Myocyte (in vitro differentiated cells): Measurements from ENCODE around the gene GPRC5D. TPM values are rescaled to one million over a fixed set of nuclear protein-coding genes. Genes with fewer than 3 reads are reported as not detected.
A peak's percentile ranks its signal among the peaks of the same experiment; 100 is the strongest.

ENCODE experiments used
- DNase-seq: peaks from one replicate; pipeline ENCODE4 v3.0.0-alpha.2; 2012; ENCODE audit warnings: low read depth
- polyA plus RNA-seq: library from polyadenylated mRNA; unstranded; fragments of >200 nt; gene quantifications from one replicate; pipeline ENCODE4 v1.2.1, GENCODE V29; 2012; ENCODE audit warnings: missing spikeins
- total RNA-seq: library from RNA; depleted of rRNA; stranded (reverse); fragments of >200 nt; gene quantifications from 2 replicates; pipeline ENCODE4 v1.2.3, GENCODE V29; 2014

The GPRC5D gene
- not detected in 2 replicates for total RNA-seq
- 0.13 TPM for polyA plus RNA-seq

DNA sequence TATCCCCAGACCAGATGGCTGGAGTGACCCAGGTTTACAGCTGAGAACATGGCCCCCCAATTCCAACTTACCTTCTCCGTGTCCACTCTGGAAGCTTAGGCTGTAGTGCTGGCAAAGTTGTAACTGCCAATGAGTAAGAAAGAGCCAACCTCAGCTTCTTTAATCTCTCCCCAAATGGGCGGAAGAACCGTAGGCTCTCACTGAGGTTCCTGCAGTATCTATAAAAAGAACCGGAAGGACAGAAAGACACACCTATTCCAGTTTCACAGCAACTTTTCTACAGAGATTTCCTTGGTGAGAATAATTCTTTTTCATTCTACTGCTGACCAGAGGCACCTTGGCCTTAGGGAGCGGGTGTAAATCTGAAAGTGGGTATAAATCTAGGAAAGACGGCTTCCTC, at the start of gene GPRC5D:
TSS of gene GPRC5D (minus strand) at position 135 of the 400 bp plus-strand sequence. CDS start 1,786 bp downstream, outside the sequence.
- no peak for DNase-seq

DNA sequence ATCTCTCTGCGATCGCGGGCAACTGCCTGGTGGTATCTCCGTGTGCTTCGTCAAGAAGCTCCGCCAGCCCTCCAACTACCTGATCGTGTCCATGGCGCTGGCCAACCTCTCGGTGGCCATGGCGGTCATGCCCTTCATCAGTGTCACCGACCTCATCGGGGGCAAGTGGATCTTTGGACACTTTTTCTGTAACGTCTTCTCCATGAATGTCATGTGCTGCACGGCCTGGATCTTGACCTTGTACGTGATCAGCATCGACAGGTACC, 49.7 kb upstream of the GPRC5D start:
- no peak for DNase-seq

DNA sequence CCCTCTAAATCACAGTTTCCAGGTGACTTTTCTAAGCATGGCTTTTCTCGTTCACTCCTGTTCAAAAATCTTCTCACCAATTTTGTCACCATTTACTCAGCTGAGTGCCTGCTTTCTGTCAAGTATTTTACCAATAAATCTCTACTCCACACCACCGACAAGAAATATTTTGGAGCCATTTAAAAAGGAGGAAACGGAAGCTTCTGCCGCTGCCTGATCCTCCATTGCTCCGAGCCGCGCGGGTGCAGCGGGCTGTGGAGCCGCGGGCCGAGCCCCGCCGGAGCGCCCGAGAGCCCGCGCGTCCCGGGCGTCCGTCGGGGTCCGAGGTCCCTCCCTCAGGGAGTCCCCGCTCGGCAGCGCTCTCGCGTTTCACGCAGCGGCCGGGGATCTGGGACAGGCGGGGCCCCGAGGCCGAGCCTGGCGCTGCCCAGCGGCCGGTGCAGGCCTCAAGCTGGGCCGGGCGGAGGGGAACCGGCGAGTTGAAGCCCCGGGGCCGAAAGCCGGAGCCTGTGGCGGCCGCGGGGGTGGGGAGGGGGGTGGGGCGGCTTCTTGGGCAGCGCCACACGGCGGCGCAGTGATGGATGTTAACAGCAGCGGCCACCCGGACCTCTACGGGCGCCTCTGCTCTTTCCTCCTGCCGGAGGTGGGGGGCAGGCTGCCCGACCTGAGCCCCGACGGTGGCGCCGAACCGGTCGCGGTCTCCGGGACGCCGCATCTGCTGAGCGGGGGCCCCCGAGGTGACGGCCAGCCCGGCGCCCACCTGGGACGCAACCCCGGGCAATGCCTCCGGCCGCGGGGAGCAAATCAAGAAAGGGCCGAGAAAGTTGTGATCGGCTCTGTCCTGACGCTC, 49.2 kb upstream of the GPRC5D start:
- DNase-seq = peak; percentile 73

DNA sequence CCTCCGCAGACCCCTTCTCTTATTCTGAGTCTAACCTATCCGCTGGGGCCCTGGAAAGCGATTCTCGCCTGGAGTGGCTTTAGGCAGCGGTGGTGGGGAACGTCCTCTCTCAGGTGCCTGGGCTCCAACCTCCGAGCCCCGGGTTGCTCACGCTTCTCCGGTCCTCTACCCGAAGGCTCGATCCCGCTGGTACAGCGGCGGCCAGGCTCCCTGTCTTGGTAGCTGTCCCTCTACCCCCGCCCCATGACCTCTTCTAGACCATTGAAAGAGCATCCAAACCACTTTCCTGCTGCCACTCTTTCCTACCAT, 48.6 kb upstream of the GPRC5D start:
- peak; percentile 45 for DNase-seq

DNA sequence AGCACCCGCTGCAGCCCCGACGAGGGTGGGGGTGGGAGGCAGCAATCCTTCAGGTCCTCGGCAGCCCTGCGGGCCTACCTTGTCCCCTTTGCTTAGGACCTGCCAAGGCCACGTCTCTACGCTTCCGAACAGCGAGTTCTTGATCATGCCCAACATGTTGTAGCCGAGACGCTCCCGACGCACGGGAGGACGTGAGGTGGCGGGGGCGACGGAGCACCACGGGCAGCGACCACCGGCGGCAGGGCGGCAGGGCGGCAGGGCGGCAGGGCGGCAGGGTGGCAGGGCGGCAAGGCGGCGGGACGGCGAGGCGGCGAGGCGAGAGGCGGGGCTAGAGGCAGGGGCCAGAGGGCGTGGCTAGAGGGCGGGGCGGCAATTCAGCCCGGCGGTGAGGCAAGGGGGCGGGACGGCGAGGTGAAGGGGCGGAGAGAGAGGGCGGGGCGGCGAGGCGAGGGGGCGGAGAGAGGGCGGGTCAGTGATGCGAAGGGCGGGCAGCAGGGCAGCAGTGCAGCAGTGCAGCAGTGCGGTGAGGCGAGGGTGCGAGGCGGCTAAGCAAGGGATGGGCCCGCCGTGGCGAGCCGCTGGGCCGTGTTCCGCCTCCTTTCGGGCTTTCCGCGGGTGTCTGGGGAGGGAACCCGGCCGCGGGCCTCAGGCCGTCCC, 48.1 kb upstream of the GPRC5D start, which contains the start of gene HEBP1:
TSS of gene HEBP1 (minus strand) at position 307 of the 657 bp plus-strand sequence. CDS start at position 156, 151 bp downstream.
- peak; percentile 90 for DNase-seq

DNA sequence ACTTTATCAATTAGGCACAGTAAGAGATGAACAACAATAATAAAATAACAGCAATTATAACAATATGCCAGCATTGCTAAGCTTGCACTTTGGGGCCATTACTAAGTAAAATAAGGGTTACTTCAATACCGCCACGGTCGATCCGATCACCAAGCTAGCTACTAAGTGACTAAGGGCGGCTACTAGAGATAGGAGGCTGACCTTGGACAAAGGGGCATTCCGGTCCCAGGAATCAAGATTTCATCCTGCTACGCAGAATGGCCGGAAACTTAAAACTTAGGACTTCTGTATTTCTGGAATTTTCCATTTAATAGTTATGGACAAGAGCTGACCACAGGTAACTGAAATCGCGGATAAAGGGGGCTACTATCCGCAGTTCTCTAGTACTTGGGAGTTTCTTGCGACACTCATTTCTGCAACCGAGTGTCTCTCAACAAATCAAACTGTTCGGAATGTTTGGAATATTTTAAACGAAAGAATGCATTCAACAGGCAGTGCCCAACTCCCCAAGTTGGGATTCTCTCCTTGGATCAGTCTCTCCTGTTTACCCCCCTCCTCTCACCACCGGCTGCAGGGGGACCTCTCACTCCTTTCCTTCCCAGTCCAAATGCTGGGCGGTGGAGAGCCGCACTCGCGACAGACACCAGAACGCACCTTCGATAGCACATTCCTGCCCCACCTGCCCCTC, 47.4 kb upstream of the GPRC5D start:
- no peak for DNase-seq

DNA sequence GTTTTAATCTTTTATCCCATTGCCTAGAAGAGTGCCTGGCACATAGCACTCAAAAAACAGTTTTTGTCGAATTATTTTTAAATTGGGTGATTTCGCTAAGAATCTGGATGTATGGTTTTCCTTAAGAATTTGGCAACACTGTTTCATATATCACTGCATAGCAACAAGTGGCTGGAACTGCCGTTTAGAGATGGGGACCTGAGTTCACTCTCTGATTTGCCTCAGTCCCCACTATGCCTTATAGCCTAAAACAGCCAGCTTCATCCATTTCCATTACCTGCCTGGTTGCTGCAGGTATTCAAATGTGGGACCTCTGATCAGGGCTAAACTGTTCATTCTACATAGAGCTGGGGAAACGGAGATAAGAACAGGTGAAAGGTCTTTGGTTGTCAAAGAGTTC, 46.3 kb upstream of the GPRC5D start:
- no peak for DNase-seq

DNA sequence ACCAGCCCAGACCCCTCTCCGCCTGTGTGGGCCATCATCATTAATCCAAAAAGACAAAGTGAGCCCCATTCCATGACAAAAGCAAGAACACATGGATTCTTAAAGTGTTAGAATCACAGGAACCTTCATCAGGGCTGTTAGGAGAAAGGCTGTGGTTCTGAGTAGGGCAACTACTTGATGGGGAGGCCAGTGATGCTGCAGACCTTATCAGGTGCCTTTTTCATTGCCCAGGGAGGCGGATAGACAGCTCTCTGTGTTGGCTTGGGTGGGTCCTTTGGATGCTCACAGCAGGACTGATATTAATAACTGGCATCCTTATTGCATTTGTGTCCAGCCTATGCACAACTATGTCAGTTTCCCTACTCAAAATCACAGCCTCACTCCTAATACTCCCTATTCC, 45.8 kb upstream of the GPRC5D start:
- DNase-seq = no peak

DNA sequence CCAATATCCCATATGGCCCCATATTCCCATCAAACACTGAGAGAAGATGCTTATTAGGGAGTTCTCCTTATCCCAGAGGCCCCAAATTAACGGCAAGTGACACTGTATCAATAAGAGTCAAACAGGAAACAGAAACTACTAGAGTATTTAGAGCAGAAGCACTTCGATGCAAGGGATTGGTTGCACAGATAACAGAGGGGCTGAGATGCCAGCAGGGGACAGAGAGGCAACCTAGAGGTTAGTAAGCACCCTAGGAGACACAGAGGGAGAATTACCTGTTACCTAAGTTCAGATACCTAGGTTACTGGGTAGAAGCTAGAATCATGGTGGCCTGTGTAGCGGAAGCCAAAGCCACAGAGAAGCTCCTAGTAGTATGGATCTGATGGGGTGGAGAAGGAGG, 45.2 kb upstream of the GPRC5D start:
- no peak for DNase-seq

DNA sequence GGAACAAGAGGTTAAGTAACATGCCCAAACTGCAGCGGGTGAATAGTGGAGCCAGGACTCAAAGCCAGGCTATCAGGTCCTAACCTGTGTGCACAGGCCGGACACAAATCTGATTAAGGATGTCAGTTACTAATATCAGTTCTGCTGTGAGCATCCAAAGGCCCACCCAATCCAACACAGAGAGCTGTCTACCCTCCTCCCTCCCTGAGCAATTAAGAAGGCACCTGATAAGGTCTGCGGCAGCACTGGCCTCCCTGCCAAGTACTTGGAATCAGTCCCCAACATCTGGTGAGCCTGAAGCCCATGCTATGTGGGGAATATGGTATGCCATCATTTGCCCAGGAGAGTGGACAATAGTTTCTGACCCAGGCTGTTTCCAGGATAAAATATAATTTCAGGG, 44.2 kb upstream of the GPRC5D start:
- DNase-seq = no peak

DNA sequence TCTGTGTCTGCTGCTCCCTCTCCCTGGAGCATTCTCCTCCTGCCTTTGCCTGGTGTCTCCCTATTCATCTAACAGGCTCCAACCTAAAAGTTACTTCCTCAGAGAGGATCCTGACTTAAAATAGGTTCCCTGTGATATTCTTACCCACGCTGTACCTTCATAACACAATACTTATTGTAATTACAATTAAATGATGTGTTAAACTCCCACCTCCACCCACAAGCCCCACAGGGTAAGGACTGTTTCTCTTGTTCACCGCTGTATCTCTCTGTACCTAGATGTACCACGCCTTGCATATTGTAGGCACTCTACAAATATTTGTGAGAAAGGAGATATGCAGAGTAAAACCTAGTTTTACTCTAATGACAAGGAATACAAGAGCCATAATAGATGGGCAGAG, 43.1 kb upstream of the GPRC5D start:
- no peak for DNase-seq

DNA sequence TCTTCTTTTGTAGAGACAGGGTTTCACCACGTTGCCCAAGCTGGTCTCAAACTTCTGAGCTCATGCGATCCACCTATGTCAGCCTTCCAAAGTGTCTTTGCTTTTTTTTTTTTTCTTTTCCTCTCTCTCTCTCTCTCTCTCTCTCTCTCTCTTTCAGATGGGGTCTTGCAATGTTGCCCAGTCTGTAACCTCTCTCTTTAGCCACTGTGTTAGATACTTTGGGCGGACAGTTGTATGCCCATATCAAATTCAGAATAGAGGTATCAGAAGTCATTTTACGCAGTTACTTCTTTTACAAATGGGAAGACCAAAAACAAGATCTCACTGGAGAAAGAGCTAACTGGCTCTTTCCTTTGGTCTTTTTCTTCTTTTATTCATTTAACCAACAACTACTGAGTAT, 41.4 kb upstream of the GPRC5D start:
- DNase-seq = no peak

DNA sequence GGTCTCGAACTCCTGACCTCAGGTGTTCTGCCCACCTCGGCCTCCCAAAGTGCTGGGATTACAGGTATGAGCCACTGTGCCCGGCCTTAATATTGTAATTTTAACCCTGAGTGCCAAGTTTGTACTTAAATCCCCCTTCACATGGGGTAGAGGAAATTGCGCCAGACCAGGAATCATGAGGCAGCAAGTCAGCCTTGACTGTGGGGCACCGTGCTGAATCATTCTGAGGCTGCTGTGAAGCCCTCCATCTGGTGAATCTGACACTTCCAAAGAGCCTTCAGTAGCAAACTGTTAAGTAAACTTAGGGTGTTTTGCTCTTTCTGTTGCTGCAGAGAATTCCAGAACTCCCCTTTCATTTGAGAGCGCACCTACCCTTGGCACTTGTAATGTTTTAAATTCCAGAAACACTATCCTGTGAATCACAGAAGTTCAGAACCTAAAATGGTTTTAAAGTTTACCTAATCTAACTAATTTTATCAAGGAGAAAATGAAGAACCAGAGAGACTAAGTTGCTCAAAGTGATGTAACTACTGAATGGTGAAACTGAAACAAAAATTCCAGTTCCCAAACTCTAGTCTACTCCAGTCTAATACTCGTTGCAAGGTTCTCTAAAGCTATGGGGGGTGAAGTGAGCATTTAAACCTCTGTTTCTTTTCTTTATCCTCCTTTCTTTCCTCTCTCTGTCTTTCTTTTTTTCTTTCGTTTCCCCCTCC, 40.6 kb upstream of the GPRC5D start:
- peak; percentile 68 for DNase-seq

DNA sequence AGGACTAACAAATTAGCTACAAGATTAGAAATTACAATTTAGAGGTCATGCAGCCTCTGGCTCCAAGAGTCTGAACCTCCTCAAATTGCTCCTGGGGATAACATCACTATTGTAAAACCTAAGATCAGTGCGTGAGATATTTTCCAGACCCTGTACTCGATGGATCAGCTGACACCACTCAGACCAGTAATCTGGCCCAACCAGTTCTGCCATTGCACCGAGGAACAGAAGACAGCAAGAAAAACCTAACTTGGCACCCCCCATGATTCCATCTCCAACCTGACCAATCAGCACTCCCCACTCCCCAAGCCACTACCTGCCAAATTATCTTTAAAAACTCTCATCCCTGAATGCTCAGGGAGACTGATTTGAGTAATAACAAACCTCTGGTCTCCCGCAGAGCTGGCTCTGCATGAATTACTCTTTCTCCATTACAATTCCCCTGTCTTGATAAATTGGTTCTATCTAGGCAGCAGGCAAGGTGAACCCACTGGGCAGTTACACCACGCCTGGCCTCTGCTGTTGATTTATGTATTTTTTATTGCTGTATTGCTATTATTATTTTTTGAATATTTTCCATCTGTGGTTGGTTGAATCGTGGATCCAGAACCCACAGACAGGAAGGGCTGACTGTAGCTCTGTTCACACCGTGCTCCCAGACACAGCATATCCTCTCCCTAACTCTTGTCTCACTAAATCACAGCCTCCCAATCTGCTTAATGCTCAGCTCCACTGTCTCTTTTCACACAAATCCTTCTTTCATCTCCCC, 38.9 kb upstream of the GPRC5D start:
- no peak for DNase-seq

DNA sequence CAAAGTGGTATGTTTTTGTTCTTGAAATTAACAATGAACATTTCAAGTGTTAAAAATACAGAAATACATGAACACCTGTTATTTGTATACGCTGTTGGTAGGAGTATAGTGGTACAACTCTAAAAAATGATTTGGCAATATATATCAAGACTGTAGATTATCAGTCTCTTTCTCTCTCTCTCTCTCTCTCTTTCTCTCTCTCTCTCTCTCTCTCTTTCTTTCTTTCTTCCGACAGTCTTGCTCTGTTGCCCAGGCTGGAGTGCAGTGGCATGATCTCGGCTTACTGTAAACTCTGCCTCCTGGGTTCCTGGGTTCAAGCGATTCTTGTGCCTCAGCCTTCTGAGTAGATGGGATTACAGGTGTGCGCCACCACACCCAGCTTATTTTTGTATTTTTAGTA, 35.5 kb upstream of the GPRC5D start:
- DNase-seq = no peak

DNA sequence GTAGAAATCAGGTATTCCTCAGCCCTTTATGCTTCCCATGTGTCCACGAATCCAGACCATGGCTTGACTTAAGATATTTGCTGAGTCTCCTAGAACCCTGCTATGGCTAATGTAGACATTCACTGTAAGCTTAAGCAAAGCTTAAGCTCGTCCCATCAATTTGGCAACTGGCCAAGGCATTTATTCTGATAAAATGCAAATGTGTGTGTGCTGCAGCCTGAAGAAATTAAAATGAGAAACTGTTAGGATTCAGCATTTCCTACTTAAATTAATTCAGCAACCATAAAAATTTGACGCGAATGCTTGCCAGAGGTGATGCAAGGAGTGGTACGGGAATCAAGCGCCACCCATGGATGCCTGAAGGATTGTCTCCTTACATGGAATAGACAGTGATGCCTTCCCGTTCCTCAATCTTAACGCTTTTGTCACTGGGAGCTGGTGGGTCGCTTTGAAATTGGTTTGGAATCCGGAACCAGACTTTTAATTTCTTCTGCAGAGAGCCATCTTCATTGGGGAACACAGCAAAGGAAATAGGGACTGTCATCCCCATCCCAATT, 34.9 kb upstream of the GPRC5D start:
- DNase-seq = no peak

DNA sequence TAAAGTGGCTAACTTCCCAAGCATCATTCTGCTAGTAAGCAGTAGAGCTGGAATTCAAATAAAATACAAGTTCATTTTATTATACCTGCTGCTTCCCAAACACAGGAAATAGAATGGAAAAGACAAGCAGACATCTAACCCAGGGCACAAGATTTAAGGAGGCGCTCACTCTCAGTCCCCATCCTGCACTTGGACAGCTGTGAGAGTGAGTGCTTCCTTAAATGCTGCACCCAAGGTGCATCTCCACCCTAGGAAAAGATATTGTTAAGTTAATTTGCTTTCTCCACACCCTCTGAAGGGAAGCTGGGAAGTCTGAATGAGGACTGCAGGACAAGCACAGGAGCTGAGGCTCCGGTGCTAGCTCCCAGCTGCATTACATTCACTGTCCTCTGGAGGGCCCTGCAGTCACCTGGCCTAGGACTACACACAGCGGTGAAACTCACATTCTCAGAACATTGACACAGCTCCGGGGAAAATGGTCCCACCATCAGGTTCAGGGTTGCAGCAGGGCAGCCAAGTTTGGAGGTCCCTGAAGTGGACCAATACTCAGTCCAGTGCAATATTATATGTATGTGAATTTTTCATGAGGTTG, 33.9 kb upstream of the GPRC5D start:
- peak; percentile 12 for DNase-seq

DNA sequence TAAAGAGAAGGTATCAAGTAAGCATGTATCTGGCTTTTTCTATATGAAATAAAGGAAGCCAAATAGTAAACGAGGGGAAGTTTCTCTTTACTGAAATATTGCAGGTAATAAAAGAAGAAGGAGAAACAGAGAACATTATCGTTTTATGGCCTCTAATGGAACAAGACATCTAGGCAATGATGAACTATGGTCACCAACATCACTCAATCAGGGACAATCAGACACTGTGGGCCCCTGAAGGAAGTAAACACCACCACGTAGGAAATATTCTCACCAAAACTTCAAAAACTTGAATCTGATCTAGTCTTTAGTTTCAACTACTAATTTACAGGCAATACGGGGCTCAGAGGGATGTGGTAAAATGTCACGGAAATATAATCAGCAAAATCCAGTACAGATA, 32.2 kb upstream of the GPRC5D start:
- no peak for DNase-seq

DNA sequence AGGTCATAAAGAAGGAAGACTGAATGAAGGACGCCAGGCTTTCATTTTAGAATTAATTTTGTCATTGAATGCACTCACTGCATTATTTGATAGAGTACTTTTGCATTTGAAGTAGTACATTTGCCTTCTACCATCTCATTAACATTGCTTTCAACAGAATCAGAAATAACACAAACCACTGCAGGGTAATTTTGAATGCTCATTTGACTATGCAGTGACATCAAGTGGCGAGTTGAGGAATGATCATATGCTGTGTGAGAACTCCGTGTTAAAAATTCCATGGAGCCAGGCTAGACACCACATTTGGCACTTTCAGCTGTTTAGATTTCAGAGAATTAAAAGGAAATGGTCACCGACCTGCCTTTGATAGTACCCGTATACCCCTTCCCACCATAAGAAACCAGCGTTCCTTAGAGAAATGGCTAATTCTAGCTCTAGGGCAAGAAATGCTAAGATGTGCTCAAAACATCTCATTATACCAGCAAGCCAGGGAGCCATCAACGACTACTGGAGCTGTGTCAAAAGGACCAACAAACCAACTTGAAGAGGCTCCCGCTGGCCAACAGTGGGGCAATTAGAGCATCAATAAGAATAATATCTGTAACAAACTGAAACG, 31.6 kb upstream of the GPRC5D start:
- DNase-seq = peak; percentile 70

DNA sequence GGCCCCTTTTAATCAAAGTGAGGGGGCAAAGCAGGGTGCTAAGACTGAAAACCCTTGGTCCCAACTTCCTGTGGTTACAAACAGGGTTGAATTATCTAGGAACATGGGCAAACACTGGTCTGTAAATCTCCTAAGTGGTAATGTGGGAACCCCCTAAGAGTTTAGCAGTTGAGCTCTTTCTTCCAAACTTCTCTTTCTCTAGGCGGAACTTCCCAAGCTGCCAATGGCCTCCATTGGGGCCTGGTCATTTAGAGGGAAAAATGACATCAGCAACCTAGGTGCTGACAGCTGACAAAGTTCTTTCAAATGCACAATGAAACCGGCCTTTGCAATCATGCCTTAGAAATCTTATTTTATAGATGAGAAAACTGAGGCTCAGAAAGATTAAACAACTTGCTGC, 30.4 kb upstream of the GPRC5D start:
- DNase-seq = no peak
